GM13976 (cell line): ENCODE measurements around the gene NCOA5.
A peak's percentile ranks its signal among the peaks of the same experiment; 100 is the strongest.

Source experiments
- DNase-seq: peaks from one replicate; pipeline ENCODE4 v3.0.0; 2012; ENCODE audit warnings: low spot score
- in situ Hi-C: fragments of 300-500 bp; cut with MboI; formaldehyde crosslinking; loops from one replicate; pipeline ENCODE4 v1.12.0; 2022; ENCODE audit warnings: low sequenced_read_pairs, mixed read lengths, inconsistent platforms; ENCODE audit not compliant: unreplicated experiment
- TF ChIP-seq, protein P1 (sequence below): IDR thresholded peaks from 2 replicates; pipeline ENCODE4 v1.5.1; 2012; ENCODE audit warnings: borderline replicate concordance, mild to moderate bottlenecking; ENCODE audit not compliant: insufficient read depth; ENCODE audit errors: extremely low read depth, missing control alignments, control extremely low read depth

NCOA5 gene

DNA sequence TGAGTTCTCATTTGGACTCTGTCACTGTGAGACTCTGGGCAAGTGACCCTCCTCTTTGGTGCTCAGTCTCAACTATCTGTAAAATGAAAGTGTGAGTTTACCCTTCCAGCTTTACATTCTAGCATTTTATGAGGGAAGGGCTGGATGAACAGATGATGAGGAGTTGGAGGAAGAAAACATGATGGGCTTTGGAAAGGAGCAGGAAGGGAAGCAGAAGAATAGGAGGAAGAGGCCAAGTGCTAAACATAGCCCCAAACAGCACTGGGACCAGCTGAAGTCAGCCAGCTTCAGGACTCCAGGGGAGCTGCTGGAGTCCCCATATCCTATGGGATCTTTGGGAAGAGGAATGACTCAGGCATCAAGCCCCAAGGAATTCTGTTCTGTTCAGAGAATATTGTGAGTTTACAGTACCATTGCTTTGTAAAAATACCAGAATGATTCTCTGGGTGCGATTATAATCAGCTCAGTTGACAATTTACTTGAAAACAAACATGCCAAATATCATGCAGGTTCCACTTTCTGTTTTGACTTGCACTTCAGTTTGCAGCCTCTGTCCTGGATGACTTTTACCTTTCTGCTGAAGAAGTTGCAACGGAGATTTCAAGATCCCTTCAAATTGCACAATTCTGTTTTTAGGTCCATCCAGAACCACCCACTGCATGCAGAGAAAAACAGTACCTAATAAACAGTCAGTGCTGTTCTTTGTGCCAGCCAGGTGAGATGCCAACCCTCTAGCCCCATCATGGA, 31.6 kb upstream of the NCOA5 start:
- peak; percentile 38 for DNase-seq
- in situ Hi-C loops = no loop called here
- TF ChIP-seq, protein P1, sequence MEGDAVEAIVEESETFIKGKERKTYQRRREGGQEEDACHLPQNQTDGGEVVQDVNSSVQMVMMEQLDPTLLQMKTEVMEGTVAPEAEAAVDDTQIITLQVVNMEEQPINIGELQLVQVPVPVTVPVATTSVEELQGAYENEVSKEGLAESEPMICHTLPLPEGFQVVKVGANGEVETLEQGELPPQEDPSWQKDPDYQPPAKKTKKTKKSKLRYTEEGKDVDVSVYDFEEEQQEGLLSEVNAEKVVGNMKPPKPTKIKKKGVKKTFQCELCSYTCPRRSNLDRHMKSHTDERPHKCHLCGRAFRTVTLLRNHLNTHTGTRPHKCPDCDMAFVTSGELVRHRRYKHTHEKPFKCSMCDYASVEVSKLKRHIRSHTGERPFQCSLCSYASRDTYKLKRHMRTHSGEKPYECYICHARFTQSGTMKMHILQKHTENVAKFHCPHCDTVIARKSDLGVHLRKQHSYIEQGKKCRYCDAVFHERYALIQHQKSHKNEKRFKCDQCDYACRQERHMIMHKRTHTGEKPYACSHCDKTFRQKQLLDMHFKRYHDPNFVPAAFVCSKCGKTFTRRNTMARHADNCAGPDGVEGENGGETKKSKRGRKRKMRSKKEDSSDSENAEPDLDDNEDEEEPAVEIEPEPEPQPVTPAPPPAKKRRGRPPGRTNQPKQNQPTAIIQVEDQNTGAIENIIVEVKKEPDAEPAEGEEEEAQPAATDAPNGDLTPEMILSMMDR = no peak

DNA sequence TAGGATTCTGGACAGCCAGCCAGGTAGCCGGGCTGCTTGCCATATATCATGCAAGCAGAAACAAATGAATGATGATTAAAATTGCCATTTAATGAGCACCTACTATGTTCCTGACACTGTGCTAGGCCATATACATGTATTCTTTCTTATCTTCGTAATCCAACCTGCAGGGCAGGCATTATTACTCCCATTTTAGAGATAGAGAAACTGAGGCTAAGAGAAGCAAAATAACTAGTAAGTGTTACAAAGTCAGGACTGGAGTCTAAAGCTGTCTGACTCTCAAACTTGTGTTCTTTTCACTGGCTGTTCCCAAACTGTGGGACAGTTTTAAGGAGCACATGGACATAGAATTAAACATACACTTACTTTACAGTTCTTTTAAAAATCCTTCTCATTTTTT, 30.4 kb upstream of the NCOA5 start:
- TF ChIP-seq, protein P1 = no peak
- in situ Hi-C loops = no loop called here
- DNase-seq = no peak

DNA sequence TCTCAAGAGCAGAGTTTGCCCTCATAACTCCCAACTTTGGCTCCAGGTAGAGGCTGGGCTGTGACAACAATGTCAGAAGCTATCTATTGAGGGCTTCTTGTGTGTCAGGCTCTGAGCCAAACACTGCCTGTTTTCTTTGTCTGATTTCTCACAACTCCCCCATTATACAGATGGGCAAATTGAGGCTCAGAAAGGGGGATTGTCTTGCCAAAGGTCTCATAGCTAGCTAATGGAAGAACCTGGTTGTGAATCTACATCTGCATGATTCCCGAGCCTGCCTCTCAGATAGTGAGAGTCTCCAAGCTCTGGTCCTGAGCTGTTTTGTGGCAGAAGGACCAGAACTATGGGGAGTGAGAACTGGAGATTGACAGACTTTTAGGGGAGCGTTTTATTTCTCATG, 29.8 kb upstream of the NCOA5 start:
- in situ Hi-C loops = no loop called here
- TF ChIP-seq, protein P1 = no peak
- no peak for DNase-seq

- TF ChIP-seq, protein P1 = no peak
- in situ Hi-C loops = no loop called here
- DNase-seq = peak; percentile 69
Measured at GRCh38 chr20:46119028-46119546, 29.3 kb upstream of the NCOA5 start.

- DNase-seq = peak; percentile 55
- TF ChIP-seq, protein P1 = no peak
- in situ Hi-C loops = no loop called here
Measured at GRCh38 chr20:46118481-46119020, 28.8 kb upstream of the NCOA5 start.

DNA sequence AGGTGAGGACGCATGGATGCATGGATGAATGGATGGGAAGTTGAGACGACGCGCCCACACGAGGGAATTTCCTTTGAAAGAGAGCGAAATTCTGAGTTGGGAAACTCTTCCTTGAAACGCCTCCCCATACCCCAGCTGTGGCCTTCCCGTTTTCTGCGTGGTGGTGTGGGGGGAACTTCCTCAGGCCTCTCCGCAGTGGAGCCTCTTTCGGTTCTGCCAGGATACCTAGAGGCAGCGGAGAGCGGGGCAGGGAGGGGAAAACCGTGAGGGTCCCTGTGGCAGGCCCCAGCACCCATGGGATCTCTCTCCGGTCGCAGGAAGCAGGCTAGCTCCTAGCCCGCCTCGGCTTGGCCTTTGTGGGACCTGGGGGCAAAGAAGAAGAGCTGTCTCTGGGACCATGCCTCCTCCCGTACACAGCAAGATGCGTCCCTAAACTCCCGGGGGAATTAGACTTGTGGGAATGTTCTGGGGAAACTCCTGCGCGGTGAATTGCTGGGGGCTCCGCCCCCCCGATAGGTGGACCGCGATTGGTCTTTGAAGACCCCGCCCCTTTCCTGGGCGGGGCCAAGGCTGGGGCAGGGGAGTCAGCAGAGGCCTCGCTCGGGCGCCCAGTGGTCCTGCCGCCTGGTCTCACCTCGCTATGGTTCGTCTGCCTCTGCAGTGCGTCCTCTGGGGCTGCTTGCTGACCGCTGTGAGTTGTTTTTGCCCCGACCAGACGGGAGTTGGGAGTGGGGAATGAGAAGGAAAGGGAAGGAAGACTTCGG, 28.1 kb upstream of the NCOA5 start, which contains the start of gene CD40:
Gene CD40 (plus strand): TSS at position 611 of the 764 bp plus-strand sequence. CDS start 30 bp downstream, at position 641.
- in situ Hi-C loops = no loop called here
- TF ChIP-seq, protein P1 = no peak
- DNase-seq = peak; percentile 95
